HG02870 (cell line): ENCODE measurements around the gene GALNT18.

Experiments
- ATAC-seq: cut with Tn5 transposase; IDR thresholded peaks from one replicate; pipeline ENCODE4 v1.9.1; 2021; ENCODE audit warnings: mild to moderate bottlenecking, moderate library complexity; ENCODE audit not compliant: unreplicated experiment

The GALNT18 gene

GRCh38 chr11:11441516-11441915 is 180.3 kb downstream of the GALNT18 start:
- ATAC-seq = no peak

GRCh38 chr11:11441091-11441490 is 180.7 kb downstream of the GALNT18 start:
- ATAC-seq = no peak

DNA sequence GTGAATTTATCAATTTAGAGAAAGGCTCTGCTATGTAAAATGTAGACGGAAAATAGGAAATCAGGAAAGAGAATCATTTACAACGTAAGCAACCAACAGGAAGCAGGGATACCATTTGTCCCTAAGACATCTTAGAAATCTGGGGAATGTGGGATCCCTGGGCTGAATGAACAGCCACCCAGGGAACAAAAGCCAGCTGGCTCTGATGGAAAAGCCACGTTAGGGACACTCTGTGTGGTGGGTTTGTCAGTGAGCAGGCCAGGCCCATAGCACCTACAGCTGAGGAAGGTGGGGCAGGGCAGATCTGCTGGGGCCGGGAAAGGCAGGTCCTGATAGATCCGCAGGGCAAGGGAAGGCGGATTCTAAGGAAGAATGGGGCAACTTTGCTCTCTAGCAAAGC is 181.7 kb downstream of the GALNT18 start:
- no peak for ATAC-seq

DNA sequence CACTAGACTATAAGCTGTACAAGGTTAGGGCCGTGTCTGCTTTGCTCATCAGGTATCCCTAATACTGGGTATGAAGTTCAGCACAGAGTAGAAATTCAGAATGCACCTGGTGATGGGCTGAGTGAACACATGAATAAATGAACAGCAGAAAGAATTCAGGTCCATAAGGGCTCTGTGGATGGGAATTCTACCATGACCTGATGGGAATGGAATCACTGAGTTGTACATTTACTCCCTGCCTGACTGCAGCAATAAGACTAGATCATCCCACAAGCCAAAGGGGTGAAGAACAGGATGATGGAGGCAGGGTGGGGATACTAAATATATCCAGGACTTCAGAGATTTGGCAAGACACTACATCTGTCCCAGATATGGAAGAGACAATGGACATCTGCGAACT is 182.2 kb downstream of the GALNT18 start:
- ATAC-seq = no peak

DNA sequence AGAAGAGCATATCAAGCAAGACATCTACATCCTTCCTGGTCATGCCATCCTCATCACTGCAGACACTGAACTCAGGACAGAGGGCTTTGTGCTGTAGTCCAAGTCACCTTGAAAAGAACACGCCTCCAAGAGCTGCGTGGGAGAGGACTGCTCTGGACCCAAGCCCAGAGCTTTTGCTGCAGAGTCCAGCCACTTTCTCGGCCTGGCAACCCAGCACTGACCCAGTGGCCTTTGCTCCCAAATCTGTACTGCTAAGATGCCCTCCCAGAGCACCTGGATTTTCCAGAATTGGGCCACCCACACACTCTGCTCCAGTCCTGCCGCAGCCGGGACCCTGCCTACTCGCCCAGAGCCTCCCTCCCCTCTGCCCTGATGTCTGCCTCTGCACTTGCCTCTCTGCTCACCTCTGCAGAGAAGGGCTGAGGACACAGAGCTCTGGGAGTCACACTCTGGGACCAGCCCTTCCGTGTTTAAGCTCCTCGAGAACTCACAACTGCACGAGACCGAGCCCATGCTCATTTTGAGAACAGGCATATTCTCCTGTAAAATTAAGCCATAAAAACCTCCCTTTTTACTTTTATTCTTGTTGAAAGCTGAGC is 185.0 kb downstream of the GALNT18 start:
- no peak for ATAC-seq

DNA sequence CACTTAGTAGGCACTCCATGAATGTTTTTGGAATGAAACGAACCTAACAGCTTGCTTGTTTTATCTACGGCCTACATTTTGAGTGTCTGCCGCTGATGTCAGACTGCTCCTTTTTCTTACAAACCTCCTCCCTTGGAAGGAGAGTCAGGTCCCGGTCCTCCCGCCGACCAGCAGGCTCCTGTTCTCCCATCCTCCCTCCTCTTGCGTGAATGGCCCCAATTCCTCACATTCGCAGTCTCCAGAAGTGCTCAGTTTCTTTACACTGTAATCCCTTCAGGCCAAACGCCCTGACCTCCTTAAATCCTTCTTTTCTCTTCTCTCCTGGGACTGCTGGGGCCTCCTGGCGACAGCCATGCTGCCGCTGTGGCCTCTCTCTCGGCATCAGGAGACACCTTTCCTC is 186.2 kb downstream of the GALNT18 start:
- no peak for ATAC-seq

- no peak for ATAC-seq
Observed at GRCh38 chr11:11433960-11434359, 187.8 kb downstream of the GALNT18 start.

DNA sequence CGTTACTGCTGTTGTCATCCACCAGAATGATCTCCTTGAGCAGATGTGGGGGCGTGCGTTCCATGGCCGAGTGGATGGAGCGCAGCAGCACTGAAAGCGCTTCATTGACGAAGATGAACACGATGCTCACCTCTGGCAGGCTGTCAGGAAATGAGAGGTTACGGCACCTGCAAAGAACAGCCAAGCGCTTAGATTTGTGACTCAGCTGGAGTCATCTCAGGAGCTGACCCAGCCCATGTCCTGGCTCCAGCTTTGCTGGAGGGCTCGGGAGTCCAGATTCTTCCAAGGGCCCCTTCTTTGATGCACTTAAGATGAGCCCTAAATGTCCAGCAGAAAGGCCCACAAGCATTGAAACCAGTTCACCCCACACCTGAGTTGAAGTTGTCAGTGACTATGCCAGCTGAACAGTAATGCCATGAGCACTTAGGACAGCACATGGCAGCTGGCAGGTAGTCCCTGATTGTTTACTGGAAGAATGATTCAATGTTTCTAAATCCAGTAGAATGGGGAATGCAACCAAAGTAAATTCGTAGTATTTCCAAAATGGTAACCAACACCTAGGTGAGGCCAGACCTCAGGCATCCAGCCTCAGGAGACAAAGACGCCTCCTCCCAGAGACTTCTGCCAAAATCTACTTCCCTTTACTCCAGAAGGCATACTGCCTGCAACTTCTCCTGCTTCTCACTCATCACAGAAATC is 189.0 kb downstream of the GALNT18 start:
- no peak for ATAC-seq

DNA sequence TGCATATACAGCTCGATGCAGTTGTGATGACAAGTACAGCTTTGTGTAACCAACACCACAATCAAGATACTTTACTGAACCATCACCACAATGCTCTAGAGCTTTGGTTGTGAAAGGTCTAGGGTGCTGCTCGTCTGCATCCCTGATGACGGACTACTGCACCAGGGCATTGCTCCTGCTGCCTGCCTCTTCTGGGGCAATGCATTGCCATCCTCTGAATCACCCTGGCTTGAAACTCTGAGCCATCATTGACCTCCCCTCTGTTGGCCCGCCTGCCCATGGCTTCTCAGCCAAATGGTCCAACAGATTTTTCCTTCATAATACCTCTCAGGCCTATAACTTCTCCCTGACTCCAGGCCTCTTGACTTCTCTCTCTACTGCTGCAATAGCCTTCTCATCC is 191.4 kb downstream of the GALNT18 start:
- ATAC-seq = no peak

- ATAC-seq = no peak
Observed at GRCh38 chr11:11428714-11429113, 193.1 kb downstream of the GALNT18 start.

DNA sequence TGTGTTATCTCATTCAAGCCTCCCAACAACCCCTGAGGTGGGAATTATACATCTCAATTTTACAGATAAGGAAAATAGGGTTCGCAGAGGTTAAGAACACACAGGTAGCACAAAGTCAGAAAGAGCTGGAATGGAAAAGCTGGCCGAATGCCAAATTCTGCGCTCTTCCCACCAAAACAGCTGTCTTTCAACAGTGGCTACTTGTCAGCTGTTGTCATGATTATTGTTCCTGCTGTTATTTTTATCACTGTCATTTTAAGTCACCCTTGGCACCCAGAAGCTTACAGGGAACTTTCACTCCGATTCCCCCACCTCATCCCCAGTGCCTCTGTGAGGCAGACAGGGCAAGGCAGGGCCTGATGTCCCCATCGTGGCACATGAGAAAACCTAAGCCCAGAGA is 194.3 kb downstream of the GALNT18 start:
- no peak for ATAC-seq

DNA sequence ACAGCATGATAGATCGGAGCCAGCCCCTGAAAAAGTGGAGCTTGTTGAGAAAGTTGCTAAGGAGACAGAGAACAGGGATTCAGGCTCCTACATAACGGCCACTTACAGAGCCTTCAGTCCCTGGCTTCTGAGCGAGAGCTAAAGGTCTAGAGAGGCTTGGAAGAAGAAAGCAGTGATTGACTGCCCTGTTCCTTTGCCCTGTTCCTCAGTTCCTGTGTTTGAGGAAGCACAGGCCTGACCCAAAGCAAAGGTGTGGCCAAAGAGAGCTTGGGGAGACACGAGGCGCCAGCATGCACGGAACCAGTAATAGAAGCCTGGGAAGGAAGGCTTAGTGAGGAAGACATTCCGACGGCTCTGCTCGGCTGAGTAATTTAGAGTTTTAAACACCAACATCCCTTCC is 194.7 kb downstream of the GALNT18 start:
- no peak for ATAC-seq

DNA sequence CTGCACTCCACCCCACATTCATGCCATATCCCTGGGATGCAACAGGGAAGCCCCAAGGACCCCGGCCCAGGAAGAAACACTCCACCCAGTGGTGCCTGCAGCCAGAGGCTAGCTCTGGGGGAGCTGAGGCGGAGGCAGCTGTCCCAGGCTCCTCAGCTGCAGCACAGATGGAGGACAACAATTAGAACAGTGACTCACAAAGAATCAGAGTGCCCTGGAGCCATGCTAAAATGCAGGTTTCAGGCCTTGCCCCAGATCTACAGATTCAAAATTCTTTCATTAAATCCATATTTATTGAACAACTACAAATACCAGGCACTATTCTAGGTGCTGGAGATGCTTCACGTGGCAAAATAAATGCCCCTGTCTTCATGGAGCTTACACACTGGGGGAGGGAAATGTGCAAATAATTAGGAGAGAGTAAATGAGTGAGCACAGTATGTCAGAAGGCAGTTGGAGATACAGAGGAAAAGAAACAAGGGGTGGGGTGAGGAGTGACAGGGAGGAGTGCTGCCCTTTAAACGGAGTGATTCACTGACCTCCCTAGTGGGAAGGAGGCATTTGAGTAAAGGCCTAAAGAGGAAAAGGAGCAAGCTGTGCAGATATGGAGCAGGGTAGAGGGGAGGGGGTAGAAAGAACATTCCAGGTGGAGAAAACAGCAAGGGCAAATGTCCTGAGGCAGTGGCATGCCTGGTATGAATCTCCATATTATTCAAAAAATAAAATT is 195.4 kb downstream of the GALNT18 start:
- no peak for ATAC-seq

DNA sequence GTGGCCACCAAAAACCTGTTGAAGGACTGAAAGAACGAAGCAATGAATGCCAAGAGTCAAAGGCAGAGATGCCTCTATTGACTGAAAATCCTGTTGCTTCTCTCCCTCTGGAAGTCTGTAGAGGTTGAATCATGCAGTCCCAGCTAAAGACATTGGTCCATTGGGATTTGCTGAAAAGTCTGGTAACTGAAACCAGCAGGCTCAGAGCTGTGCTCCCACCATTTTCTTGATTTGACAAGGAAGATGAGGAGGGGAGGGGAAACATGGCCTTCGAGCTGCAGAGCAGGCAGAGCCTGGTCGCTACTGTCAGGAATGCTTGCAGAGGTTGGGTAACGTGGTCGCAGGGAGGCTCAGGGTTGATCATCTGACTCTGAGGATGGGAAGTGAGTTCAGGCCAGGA is 196.0 kb downstream of the GALNT18 start:
- ATAC-seq = no peak

DNA sequence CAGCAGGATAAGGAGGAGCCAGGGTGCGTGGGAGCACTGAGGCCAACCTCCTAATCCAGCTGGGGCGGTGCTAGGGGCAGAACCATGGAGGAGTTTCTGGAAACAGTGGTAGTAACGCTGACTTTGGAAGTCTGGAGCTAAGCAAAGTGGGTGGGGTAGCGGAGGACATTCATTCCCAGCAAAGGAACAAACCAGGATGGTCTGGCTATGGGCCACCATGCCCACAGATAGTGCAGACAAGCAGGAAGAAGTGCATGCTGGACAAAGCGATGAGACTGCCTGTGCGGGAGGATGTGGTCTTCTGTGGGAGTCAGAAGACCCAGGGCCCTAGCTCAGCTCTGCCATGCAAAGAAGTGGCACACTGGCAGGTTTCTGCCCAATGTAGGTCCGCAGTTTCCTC is 197.1 kb downstream of the GALNT18 start:
- ATAC-seq = no peak

GRCh38 chr11:11422411-11423128 is 199.2 kb downstream of the GALNT18 start:
- ATAC-seq = no peak

GRCh38 chr11:11421509-11421908 is 200.3 kb downstream of the GALNT18 start:
- no peak for ATAC-seq

GRCh38 chr11:11420899-11421285 is 200.9 kb downstream of the GALNT18 start:
- ATAC-seq = no peak

GRCh38 chr11:11420191-11420898 is 201.5 kb downstream of the GALNT18 start:
- no peak for ATAC-seq

DNA sequence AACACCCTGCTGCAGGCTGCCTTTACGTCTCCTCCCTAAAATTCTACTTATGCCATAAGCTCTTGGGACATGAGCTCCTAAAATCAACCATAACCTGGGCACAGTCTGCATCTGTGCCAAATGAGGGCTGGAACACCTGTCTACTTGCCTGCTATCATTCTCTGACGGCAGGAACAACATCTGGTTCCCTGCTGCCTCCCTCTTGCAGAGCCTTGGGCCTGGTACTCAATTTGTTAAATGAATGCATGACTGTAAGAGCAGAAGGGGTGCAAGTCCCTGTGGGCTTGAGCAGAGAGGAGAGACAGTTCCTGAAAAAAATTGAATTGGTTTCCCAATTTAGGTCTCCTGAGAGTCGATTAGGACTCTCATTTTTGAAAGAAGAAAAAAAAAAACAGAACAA is 202.1 kb downstream of the GALNT18 start:
- ATAC-seq = no peak

- no peak for ATAC-seq
Observed at GRCh38 chr11:11416917-11417316, 204.9 kb downstream of the GALNT18 start.
